OCI-LY3 (cell line): ENCODE measurements around the gene PCSK5.

ENCODE experiments used
- EZH2phosphoT487 ChIP-seq: fragments of 200-600 bp; shearing (Covaris generic); IDR thresholded peaks from 2 replicates; pipeline ENCODE4 v1.6.1; 2018; ENCODE audit warnings: antibody characterized with exemption, mixed run types, low read depth
- TF ChIP-seq, protein P1 (sequence below): fragments of 200-600, 300-600 bp; sonication (generic); IDR thresholded peaks from 2 replicates; pipeline ENCODE4 v1.5.1; 2014; ENCODE audit warnings: antibody characterized with exemption, low read length, low read depth

- TF ChIP-seq, protein P1, sequence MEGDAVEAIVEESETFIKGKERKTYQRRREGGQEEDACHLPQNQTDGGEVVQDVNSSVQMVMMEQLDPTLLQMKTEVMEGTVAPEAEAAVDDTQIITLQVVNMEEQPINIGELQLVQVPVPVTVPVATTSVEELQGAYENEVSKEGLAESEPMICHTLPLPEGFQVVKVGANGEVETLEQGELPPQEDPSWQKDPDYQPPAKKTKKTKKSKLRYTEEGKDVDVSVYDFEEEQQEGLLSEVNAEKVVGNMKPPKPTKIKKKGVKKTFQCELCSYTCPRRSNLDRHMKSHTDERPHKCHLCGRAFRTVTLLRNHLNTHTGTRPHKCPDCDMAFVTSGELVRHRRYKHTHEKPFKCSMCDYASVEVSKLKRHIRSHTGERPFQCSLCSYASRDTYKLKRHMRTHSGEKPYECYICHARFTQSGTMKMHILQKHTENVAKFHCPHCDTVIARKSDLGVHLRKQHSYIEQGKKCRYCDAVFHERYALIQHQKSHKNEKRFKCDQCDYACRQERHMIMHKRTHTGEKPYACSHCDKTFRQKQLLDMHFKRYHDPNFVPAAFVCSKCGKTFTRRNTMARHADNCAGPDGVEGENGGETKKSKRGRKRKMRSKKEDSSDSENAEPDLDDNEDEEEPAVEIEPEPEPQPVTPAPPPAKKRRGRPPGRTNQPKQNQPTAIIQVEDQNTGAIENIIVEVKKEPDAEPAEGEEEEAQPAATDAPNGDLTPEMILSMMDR: no peak
- no peak for TF ChIP-seq EZH2phosphoT487
These were observed 511.3 kb downstream of the PCSK5 start for GRCh38 chr9:76401580-76402354.
